ENCODE results near the gene TIGD1. TPM values are rescaled to one million over a fixed set of nuclear protein-coding genes. Genes with fewer than 3 reads are reported as not detected.

TIGD1 gene
- total and polyA plus RNA-seq, 2 donors from 2014 or later = 4.8 to 7.0 TPM

DNA sequence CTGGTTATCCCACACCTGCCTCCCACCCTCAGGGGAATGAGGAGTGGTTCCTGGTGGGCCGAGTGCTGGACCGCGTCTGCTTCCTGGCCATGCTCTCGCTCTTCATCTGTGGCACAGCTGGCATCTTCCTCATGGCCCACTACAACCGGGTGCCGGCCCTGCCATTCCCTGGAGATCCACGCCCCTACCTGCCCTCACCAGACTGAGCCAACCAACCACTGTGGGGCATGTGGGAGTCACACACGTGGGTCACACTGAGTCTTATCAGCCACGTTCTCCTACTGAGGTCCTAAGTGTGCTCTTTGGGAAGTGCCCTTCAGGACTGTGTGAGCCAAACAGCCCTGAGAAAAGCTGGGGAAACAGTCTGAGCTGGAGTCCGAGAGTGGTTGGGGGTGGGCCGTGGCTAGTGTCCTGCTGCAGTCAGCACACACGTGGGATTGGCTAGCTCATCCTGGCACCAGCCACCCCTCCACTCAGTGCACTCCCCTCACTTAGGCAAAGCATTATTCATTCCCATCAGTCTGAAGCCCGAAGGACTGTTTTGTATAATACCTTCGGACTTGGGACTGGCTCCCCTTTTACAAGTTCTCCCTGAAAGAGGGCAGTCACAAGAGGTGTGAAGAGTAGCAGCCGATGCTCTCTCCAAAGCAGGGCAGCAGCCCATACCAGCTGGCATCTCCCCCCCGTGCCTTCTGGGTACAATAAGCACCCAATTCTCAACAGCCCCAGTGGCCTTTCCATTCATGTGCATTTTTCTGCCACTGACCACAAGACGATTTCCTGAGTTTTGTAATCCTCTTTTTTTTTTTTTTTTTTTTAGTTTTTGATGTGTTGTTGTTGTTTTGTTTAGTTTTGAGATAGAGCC lies 4.6 kb downstream of the TIGD1 start:
- intact Hi-C loops (cut with DNase I) = no loop called here
- FAIRE-seq = no peak
- Histone ChIP-seq H3K9me3 (ENCODE audit: control insufficient read depth in 2 of 3, insufficient read depth in 1 of 3, low read length in 3 of 3) (no peaks in the 10 kb centered on the region), H3K4me3 (ENCODE audit: low read length in 3 of 3) (no peak overlapping the region), H3K9ac (ENCODE audit: low read length in 3 of 3) (no peak overlapping the region), H3K36me3 (ENCODE audit: control insufficient read depth in 2 of 3, insufficient read depth in 3 of 3, low read length in 3 of 3) (peaks cover 0 to 2% (median 0%) of the 10 kb centered on the region in 3 donors), H3K4me1 (ENCODE audit: control insufficient read depth in 2 of 3, insufficient read depth in 2 of 3, low read depth in 1 of 3, low read length in 3 of 3) (peaks cover 0 to 3% (median 0%) of the 10 kb centered on the region in 3 donors), H3K27me3 (ENCODE audit: control insufficient read depth, insufficient read depth, low read length) (no peaks in the 10 kb centered on the region), H3K27ac (ENCODE audit: low read depth in 2 of 2, low read length in 2 of 2) (no peak overlapping the region)
- no peak for DNase-seq
- TF ChIP-seq, protein P1, sequence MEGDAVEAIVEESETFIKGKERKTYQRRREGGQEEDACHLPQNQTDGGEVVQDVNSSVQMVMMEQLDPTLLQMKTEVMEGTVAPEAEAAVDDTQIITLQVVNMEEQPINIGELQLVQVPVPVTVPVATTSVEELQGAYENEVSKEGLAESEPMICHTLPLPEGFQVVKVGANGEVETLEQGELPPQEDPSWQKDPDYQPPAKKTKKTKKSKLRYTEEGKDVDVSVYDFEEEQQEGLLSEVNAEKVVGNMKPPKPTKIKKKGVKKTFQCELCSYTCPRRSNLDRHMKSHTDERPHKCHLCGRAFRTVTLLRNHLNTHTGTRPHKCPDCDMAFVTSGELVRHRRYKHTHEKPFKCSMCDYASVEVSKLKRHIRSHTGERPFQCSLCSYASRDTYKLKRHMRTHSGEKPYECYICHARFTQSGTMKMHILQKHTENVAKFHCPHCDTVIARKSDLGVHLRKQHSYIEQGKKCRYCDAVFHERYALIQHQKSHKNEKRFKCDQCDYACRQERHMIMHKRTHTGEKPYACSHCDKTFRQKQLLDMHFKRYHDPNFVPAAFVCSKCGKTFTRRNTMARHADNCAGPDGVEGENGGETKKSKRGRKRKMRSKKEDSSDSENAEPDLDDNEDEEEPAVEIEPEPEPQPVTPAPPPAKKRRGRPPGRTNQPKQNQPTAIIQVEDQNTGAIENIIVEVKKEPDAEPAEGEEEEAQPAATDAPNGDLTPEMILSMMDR (IDR thresholded peaks at IDR 0.05; ENCODE audit: borderline replicate concordance, extremely low read depth, insufficient read depth) = no peak

DNA sequence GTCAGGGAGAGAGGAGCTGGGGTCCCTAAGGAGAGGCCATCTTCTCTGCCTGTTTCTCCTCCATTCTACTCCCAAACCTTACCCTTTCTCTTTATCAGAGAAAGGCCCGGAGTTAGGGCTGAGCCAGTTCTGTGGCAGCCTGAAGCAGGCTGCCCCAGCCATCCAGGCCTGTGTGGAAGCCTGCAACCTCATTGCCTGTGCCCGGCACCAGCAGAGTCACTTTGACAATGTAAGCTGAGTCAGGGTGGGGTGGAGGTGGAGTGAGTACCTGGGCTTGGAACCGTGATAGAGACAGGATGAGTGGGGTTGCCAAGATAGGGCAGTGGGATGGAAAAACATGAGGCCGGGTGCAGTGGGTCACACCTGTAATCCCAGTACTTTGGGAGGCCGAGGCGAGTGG lies 5.7 kb downstream of the TIGD1 start:
- Histone ChIP-seq H3K4me3 (ENCODE audit: low read length in 3 of 3) (no peak overlapping the region), H3K4me1 (ENCODE audit: control insufficient read depth in 2 of 3, insufficient read depth in 2 of 3, low read depth in 1 of 3, low read length in 3 of 3) (peaks cover 0 to 2% (median 0%) of the 10 kb centered on the region in 3 donors), H3K9ac (ENCODE audit: low read length in 3 of 3) (no peak overlapping the region), H3K9me3 (ENCODE audit: control insufficient read depth in 2 of 3, insufficient read depth in 1 of 3, low read length in 3 of 3) (no peaks in the 10 kb centered on the region), H3K27ac (ENCODE audit: low read depth in 2 of 2, low read length in 2 of 2) (no peak overlapping the region), H3K27me3 (ENCODE audit: control insufficient read depth, insufficient read depth, low read length) (no peaks in the 10 kb centered on the region), H3K36me3 (ENCODE audit: control insufficient read depth in 2 of 3, insufficient read depth in 3 of 3, low read length in 3 of 3) (peaks cover 0 to 2% (median 0%) of the 10 kb centered on the region in 3 donors)
- no peak for FAIRE-seq
- TF ChIP-seq, protein P1 (IDR thresholded peaks at IDR 0.05; ENCODE audit: borderline replicate concordance, extremely low read depth, insufficient read depth) = no peak
- no peak for DNase-seq
- intact Hi-C loops (cut with DNase I) = no loop called here

DNA sequence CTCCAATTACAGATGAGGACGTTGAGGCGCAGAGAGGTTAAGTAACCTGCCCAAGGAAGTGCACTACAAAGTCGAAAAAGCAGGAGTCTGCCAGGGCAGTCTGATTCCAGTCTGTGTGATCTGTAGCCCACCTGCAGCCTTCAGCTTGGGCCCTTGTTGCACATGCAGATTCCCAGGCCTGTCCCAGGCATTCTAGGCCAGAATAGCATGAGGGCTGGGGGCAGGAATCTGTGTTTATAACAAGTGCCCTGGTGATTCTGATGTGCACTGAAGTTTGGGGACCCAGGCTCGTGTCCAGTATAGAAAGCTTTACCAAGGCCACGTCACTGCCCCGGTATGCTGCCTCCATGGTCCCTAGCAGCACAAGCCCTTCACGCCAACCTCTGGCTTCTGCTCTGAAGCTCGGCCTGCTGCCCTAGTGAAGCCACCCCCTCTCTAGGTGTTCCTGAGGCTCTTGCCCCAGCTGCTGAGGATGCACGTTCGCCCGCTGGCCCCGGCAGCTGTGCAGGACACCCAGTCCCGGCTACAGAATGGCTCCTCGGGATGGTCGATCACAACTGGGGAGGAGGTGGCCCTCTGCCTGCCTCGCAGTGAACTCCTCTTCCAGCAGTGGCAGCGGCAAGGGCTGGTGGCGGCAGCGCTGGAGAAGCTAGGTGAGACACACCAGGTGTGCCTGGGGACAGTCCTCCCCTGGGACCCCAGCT lies 6.3 kb downstream of the TIGD1 start:
- FAIRE-seq (no peak), DNase-seq (no peak)
- H3K9me3 ChIP-seq (ENCODE audit: control insufficient read depth in 2 of 3, insufficient read depth in 1 of 3, low read length in 3 of 3) = no peaks in the 10 kb centered on the region
- intact Hi-C loops (cut with DNase I) = no loop called here
- no peak overlapping the region for H3K4me3 ChIP-seq (ENCODE audit: low read length in 3 of 3)
- H3K27ac ChIP-seq (ENCODE audit: low read depth in 2 of 2, low read length in 2 of 2) = no peak overlapping the region
- no peaks in the 10 kb centered on the region for H3K27me3 ChIP-seq (ENCODE audit: control insufficient read depth, insufficient read depth, low read length)
- no peaks in the 10 kb centered on the region for H3K4me1 ChIP-seq (ENCODE audit: control insufficient read depth in 2 of 3, insufficient read depth in 2 of 3, low read depth in 1 of 3, low read length in 3 of 3)
- peaks cover 0 to 2% (median 0%) of the 10 kb centered on the region in 3 donors for H3K36me3 ChIP-seq (ENCODE audit: control insufficient read depth in 2 of 3, insufficient read depth in 3 of 3, low read length in 3 of 3)
- no peak overlapping the region for H3K9ac ChIP-seq (ENCODE audit: low read length in 3 of 3)
- TF ChIP-seq, protein P1 (IDR thresholded peaks at IDR 0.05; ENCODE audit: borderline replicate concordance, extremely low read depth, insufficient read depth) = no peak

Data from kidney (tissue), 14 donors.